ENCODE results near the gene MYCBP. TPM values are rescaled to one million over a fixed set of nuclear protein-coding genes. Genes with fewer than 3 reads are reported as not detected.

The MYCBP gene
- total RNA-seq, 1 experiment from 2014 or later, result 33.1 TPM

DNA sequence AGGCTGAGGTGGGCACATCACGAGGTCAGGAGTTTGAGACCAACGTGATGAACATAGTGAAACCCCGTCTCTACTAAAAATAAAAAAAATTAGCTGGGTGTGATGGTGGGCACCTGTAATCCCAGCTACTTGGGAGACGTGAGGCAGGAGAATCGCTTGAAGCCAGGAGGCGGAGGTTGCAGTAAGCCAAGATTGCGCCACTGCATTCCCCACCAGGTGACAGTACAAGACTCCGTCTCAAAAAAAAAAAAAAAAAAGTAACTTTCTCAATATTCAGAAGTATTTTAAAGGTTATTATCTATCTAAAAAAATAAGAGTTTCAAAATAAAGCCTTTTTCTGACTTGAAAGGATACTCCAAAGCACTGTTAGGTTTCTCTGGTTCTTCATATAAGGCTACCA is 5.9 kb downstream of the MYCBP start:
- peaks cover 3 to 9% (median 4%) of the 10 kb centered on the region in 3 experiments; a peak in 4 of 7 replicates for H3K36me3 Mint-ChIP-seq (ENCODE audit: insufficient read depth in 1 of 3, low read depth in 3 of 3)
- no CpG with 5 or more reads among the region's 8 CpGs for WGBS (ENCODE audit: extremely low coverage, insufficient read length, low lambda C conversion rate)
- DNase-seq, result no peak

More for the DNA sequence above, 5.9 kb downstream of the MYCBP start:
- no peak overlapping the region for H3K4me2 ChIP-seq (ENCODE audit: insufficient read depth, insufficient read length, low read length)
- H3T11ph ChIP-seq (ENCODE audit: low read length), result no peak overlapping the region
- H4K8ac ChIP-seq (replicated peaks; ENCODE audit: insufficient read length, low read depth, low read length), result no peak overlapping the region
- H3K56ac ChIP-seq (ENCODE audit: insufficient read length, low read depth, low read length), result no peak overlapping the region
- no peak overlapping the region for H3K27ac Mint-ChIP-seq
- H3K18ac ChIP-seq (ENCODE audit: insufficient read length, low read depth, low read length), result no peak overlapping the region
- no peak overlapping the region for H4K91ac ChIP-seq (ENCODE audit: insufficient read length, low read depth, low read length)
- peaks cover 2 to 5% of the 10 kb centered on the region in 2 experiments for H3K4me1 Mint-ChIP-seq
- H2AFZ ChIP-seq (ENCODE audit: low read length), result no peak overlapping the region
- no peaks in the 10 kb centered on the region for H4K20me1 ChIP-seq (ENCODE audit: control insufficient read depth, insufficient read depth, insufficient read length)
- H4K5ac ChIP-seq (ENCODE audit: insufficient read length, low read depth, low read length), result no peak overlapping the region
- H3K4me3 Mint-ChIP-seq, result no peak overlapping the region
- H3K4me1 ChIP-seq (ENCODE audit: insufficient read depth, low read length), result no peaks in the 10 kb centered on the region
- no peak overlapping the region for H2BK5ac ChIP-seq (ENCODE audit: insufficient read length, low read length)
- H2AK5ac ChIP-seq (ENCODE audit: insufficient read length, low read length), result no peak overlapping the region
- no peak overlapping the region for H2BK12ac ChIP-seq (ENCODE audit: insufficient read length, low read depth, low read length)
- no peaks in the 10 kb centered on the region for H3K23me2 ChIP-seq (ENCODE audit: insufficient read length, low read depth, low read length, poor library complexity, severe bottlenecking)
- no peak overlapping the region for H2BK20ac ChIP-seq (ENCODE audit: low read depth, low read length, poor library complexity, severe bottlenecking)
- H3K9ac ChIP-seq (ENCODE audit: extremely low read depth, insufficient read length, low read length), result no peak overlapping the region
- H3K27me3 ChIP-seq (ENCODE audit: insufficient read depth, low read length), result no peaks in the 10 kb centered on the region
- H3K9me3 ChIP-seq (ENCODE audit: control insufficient read depth, low read depth, low read length), result no peaks in the 10 kb centered on the region
- no peak overlapping the region for H2BK15ac ChIP-seq (ENCODE audit: low read depth, low read length)
- H3K4ac ChIP-seq (ENCODE audit: low read depth, low read length), result no peak overlapping the region
- H3K27me3 Mint-ChIP-seq (ENCODE audit: low read depth), result no peaks in the 10 kb centered on the region
- no peaks in the 10 kb centered on the region for H3K79me2 ChIP-seq (ENCODE audit: insufficient read depth, low read length)
- no peak overlapping the region for H3K14ac ChIP-seq (ENCODE audit: insufficient read depth, low read length)
- TF ChIP-seq, protein P1, sequence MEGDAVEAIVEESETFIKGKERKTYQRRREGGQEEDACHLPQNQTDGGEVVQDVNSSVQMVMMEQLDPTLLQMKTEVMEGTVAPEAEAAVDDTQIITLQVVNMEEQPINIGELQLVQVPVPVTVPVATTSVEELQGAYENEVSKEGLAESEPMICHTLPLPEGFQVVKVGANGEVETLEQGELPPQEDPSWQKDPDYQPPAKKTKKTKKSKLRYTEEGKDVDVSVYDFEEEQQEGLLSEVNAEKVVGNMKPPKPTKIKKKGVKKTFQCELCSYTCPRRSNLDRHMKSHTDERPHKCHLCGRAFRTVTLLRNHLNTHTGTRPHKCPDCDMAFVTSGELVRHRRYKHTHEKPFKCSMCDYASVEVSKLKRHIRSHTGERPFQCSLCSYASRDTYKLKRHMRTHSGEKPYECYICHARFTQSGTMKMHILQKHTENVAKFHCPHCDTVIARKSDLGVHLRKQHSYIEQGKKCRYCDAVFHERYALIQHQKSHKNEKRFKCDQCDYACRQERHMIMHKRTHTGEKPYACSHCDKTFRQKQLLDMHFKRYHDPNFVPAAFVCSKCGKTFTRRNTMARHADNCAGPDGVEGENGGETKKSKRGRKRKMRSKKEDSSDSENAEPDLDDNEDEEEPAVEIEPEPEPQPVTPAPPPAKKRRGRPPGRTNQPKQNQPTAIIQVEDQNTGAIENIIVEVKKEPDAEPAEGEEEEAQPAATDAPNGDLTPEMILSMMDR (conservative IDR thresholded peaks at IDR 0.05), result no peak
- H2BK120ac ChIP-seq (ENCODE audit: low read depth, low read length, poor library complexity, severe bottlenecking), result no peak overlapping the region
- H3K79me1 ChIP-seq (ENCODE audit: insufficient read depth, low read depth, low read length, poor library complexity, severe bottlenecking), result no peaks in the 10 kb centered on the region
- H3K9me3 Mint-ChIP-seq, result no peaks in the 10 kb centered on the region
- H3K23ac ChIP-seq (ENCODE audit: insufficient read length, low read depth, low read length), result no peak overlapping the region
- H3K27ac ChIP-seq (ENCODE audit: insufficient read length, low read depth, low read length), result no peak overlapping the region
